Activated CD4-positive, alpha-beta T cell treated with anti-CD3 and anti-CD28 coated beads, Interleukin-2, amount 50 U/mL, for 16 hours (primary cell): ENCODE data around the gene TAS2R60.
"Not testable (repeated sequence)": the region's sequence is repeated elsewhere in the genome, so short reads cannot be mapped to it uniquely, and the experiment has no call there.

Experiments used
- DNase-seq: peaks from one replicate; pipeline ENCODE4 v3.0.0-alpha.2; 2020

Gene TAS2R60

DNA sequence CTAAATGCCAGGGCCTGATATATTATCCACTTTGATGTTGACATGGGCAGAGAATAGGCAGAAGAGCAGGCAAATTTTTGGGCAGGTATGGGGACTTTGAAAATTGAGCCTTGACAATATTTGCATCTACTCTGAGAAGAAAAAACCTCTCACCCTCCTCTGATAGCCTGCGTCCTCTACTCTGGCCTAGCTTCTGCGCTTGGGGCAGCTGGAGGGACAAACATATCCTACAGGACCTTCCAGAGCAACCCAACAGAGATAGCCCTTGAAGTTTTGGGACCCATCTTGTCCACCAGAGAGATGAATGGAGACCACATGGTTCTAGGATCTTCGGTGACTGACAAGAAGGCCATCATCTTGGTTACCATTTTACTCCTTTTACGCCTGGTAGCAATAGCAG lies at the start of gene TAS2R60:
Gene TAS2R60 (plus strand): TSS at position 301 of the 400 bp plus-strand sequence. CDS start 0 bp downstream, at position 301.
- no peak for DNase-seq

DNA sequence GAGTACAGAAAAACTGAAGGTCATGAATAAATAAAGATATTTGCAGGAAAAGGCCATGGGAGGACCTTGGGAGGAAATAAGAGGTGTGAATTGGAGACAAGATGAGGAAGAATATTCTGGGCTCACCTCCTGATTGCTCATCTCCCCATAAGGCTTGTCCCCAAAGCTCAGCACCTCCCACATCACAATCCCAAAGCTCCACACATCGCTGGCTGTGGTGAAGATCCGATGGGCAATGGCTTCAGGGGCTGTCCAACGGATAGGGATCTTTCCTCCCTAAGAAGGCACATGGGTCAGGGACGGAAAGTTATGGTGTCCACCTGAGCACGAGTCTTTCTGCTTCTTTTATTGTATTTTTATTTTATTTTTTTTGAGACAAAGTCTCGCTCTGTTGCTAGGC lies 49.2 kb upstream of the TAS2R60 start:
- DNase-seq, result no peak

DNA sequence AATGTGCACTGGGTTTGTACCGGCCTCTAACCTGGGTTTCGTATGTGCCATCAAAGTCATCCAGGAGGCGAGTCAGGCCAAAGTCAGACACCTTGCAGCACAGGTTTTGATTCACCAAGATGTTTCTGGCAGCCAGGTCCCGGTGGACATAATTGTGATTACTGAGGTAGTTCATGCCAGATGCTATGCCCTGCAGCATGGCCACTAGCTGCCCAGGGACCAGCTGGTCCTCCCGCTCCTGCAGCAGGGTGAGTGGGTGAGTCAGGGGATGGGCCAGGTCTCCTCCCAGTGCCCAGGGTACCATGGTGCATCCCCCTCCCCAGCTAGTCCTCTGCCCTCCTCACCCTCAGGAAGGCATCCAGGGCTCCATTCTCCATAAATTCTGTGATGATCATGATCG lies 48.5 kb upstream of the TAS2R60 start:
- no peak for DNase-seq

DNA sequence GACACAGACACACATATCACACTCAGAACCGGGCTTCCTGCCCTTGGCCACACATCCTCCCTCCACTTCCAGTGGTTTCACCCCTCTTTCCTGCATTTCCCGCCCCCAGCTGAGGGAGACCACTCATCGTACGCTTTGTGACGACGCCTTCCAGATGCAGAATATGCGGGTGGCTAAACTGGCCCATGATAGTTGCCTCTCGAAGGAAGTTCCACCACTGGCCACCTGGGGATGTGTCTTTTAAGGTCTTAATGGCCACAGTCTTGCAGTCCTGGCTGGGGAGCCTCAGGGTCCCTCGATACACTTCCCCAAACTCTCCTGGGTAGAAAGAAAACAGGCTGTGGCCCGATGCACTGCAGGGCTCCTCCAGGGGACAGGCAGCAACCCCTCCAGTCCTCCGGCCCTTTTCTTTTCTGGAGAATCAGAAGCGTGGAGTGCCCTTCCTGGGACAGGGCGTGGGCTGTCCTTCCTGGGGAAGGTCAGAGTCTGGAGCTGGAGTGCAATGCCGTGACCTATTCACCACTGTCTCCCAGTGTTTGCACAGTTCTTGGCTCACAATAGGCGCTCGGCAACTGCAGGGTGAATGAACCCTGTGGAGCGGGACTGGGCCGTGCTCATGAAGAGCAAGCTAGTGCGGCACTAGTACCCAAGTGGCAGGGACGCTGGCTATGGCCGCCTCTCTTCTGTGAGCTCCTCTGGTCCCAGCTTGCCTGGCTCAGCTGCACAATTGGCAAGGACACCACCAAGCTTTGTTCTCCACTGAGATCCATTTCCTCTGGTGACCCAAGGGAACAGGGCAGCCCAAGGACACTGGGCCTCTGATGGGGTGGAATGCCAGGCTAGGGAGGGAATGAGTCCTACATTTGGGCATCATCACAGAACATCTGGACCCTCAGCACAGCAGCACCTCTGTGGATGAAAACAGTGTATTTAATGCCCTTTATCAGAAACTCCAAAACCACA lies 47.8 kb upstream of the TAS2R60 start:
- no peak for DNase-seq

- DNase-seq, result no peak
Measured at GRCh38 chr7:143396182-143396581, 47.1 kb upstream of the TAS2R60 start.

DNA sequence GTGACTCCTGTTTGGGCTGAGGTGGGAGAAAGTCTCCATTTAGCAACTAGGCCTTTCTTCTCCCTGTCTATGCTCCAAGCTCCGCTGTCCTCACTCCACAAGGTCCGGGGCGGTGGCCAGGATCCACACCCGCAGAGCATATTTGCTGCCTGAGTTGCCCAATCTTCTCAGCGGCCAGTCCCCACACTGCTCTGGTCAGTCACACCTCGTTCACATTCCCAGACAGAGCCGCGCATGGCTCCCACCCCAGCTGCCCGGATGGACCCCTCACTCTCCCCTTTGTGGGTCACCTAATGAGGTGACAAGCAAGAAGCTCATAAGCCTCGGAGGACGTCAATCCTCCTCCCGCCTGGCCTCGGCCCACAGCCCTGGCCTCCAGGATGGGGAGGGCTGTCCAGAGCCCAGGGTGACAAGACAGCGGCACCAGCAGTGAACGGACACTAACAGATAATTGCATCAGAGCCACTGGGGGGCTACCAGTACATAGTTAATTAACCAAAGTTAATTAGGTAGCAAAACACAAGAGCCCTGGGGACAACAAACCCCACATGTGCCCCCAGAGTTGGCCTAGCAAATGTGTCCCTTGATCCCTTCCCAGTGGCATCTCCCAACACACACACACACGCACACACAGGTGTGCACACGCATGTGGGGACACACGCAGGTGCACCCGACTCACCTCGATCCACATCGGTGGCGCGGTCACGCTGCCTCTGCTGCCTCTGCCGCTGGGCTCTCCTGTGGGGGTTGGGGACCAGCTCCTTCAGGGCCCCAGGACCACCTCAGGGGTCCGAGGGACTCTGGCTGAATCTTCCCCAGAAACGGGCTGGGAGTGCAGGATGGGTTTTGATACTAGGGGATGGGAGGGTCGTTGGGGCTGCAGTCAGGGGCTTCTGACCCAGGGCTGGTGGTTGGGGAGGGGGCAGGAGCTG lies 46.4 kb upstream of the TAS2R60 start:
- DNase-seq, result no peak

DNA sequence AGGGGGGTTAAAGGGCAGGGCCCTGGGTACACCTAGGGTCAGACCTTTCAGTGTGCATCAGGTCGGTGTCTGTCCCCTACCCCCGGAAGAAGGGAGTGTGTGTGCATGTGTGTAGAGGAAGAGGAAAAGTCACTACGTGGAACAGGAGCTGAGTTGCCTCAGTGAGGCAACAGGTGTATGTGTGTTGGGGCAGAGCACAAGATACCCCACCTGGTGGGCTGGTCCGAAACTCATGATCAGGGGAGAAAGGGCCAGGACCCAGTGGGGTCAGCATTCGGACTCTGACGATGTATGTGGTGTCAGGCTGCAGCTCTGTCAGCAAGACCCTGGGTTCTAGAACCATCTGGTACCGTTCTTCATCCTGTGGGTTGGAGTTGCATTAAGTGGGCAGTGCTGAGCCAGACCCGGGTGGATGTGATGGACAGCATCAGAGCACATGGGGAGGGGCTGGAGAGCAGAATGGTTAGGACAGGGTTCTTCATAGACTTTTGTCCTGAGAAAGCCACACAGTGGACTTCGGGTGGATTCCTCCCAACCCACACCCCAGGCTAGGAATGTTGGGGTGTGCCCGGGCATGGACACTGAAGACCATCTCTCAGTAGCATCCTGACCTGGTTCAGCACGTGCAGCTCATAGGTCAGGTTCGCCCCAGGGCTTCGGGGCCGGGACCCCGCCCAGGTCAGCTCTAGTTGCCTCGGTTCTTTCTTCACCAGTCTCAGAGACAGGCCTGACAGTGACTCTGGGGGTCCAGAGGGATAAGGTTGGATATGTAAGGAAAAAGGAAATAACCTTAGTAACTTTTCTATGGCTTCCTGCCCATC lies 45.3 kb upstream of the TAS2R60 start:
- no peak for DNase-seq

DNA sequence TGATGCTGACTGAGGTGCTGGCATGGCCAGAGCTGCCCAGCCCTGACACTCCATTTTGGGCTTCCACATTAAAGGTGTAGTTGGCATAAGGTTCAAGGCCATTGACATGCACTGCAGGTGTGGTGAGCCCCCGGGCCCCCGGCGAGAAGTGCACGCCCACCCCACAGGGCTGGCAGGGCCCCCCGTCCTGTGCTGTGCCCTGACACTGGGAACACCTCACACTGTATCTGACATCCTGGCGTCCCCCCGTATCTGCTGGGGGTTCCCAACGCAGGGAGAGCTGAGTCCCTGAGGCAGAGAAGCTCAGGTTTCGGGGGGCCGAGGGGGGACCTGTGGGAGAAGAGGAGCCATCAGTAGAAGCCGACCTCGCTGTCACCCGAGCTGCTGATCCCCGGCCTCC lies 44.6 kb upstream of the TAS2R60 start:
- no peak for DNase-seq

DNA sequence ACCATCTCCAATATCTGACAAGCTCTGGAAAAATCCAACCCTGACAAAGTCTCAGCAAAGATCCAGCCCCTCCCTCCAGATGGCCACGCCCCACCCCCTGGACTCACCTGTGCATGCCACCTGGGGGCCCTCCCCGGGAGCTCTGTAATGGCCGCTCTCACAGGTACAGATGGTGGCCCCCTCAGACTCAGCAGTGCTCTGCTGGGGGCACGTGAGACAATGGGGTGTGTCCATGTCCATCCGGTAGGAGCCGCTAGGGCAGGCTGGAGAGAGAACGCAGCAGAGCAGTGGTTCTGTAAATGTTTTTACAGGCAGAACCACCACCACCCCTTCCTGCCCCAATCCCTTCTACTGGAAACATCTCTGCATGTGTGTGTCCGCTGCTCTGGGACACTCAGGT lies 44.1 kb upstream of the TAS2R60 start:
- no peak for DNase-seq

GRCh38 chr7:143399642-143400041 lies 43.6 kb upstream of the TAS2R60 start:
- no peak for DNase-seq

GRCh38 chr7:143401265-143401664 lies 42.0 kb upstream of the TAS2R60 start:
- no peak for DNase-seq

GRCh38 chr7:143402233-143402632 lies 41.0 kb upstream of the TAS2R60 start:
- DNase-seq, result not testable (repeated sequence)

GRCh38 chr7:143405173-143406001 lies 37.9 kb upstream of the TAS2R60 start:
- DNase-seq, result no peak

GRCh38 chr7:143406002-143406357 lies 37.3 kb upstream of the TAS2R60 start:
- DNase-seq, result no peak

DNA sequence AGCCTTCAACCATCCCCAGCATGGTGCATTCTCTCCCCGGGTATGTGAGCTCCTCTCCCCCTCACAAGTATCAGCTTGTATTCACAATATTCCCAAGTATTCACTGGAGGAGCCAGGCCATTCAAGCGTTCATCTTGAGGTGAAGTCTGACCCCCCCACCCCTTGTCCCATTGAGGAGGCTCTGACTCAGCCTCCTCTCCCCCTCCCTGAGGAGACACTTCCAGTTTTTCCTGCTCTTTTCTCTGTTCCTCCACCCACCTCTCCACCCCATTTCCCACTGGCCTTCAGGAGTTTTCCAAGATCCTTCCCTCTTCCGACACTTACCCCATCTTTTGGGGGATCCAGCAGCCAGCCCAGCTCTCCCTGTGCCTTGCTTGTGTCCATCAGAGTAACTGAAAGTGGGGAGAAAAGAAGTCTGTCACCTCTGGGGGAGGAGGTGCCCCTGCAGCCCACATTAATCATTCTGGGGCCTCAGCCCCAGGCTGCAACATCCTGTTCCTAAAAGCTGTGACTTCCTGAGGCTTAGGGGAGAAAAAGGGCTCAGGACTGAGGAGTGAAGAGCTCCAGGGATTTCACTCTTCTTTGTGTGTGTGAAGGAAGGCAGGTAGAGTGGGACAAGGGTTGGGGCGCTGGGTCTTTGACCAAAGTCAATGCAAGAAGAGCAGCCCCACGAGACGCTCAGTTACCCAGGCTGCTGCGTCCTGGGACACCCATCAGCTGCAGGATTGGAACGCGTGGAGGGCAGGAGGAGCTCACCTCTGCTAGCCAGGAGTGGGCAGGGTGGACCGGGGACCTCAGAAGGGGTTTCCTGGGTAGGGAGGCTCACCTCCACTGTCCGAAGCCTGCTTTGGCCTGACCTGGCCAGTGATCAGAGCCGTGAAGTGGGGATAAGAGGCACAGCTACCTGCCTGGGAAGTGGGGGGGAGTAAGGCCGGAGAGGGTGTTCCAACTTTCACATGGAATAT lies 35.7 kb upstream of the TAS2R60 start:
- peak; percentile 13 for DNase-seq

- no peak for DNase-seq
Measured at GRCh38 chr7:143408252-143408685, 35.0 kb upstream of the TAS2R60 start.

GRCh38 chr7:143408686-143409561 lies 34.3 kb upstream of the TAS2R60 start, which contains the start of gene EPHA1:
Gene EPHA1, minus strand, starts transcription at chr7:143408856. Its CDS starts 51 bp downstream, at chr7:143408805.
- DNase-seq, result peak; percentile 35

DNA sequence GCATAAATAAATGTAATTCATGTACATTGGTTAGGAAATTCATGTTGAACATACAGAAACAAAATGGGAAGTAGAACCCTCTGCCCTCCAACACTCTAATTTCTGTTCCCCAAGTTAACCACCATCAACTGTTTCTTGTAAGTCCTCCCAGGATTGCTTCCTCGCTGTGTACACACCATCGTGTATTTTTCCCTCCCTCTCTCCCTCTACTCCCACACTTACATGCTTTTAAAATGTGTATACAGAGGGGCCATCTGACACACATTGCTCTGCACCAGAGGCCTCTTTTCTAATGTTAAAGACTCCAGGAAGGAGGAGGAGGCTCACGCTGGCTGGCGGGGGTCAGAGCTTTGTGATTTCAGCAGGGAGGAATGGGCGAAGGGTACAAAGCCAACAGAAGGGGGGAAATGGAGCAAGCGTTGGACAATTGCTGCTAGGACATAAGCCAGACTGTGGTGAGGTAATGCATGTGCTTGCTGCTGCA lies 32.7 kb upstream of the TAS2R60 start:
- no peak for DNase-seq
